Spleen (tissue), 11 donors: Measurements from ENCODE around the gene SUSD4. TPM values are rescaled to one million over a fixed set of nuclear protein-coding genes. Genes with fewer than 3 reads are reported as not detected.

Source experiments
- DNase-seq: peaks from one replicate; pipeline ENCODE4 v3.0.0-alpha.2; 2020
- H3K27ac ChIP-seq, 8 donors: fragments of 200-600 bp; sonication (generic) in 7 of 8; 1 replicate in 4 of 8; 2 replicates in 4 of 8; pipeline versions ENCODE4 v1.5.0 to v1.8.0; 2016 to 2021; ENCODE audit warnings: inconsistent platforms in 4 of 8, mild to moderate bottlenecking in 4 of 8, moderate library complexity in 1 of 8
- H3K27me3 ChIP-seq, 7 donors: fragments of 200-600 bp; sonication (generic) in 6 of 7; replicated peaks in 1 of 7; 1 replicate in 4 of 7; 2 replicates in 3 of 7; pipeline versions ENCODE4 v1.5.0 to v1.8.0; 2016 to 2021; ENCODE audit warnings: inconsistent platforms in 3 of 7, mild to moderate bottlenecking in 1 of 7
- H3K36me3 ChIP-seq, 6 donors: fragments of 200-600 bp; sonication (generic) in 5 of 6; 1 replicate in 4 of 6; 2 replicates in 2 of 6; pipeline versions ENCODE4 v1.5.0 to v1.8.0; 2016 to 2021; ENCODE audit warnings: inconsistent platforms in 2 of 6
- H3K4me1 ChIP-seq, 6 donors: fragments of 200-600 bp; sonication (generic) in 5 of 6; 1 replicate in 3 of 6; 2 replicates in 3 of 6; pipeline versions ENCODE4 v1.5.0 to v1.8.0; 2016 to 2021; ENCODE audit warnings: inconsistent platforms in 3 of 6
- H3K4me3 ChIP-seq, 8 donors: fragments of 200-600 bp; sonication (generic) in 7 of 8; 1 replicate in 4 of 8; 2 replicates in 4 of 8; pipeline versions ENCODE4 v1.5.0 to v1.8.0; 2016 to 2021; ENCODE audit warnings: inconsistent platforms in 4 of 8, mild to moderate bottlenecking in 4 of 8, moderate library complexity in 2 of 8
- H3K9me3 ChIP-seq, 8 donors: fragments of 200-600 bp; sonication (generic) in 7 of 8; 1 replicate in 4 of 8; 2 replicates in 4 of 8; pipeline versions ENCODE4 v1.5.0 to v1.8.0; 2016 to 2021; ENCODE audit warnings: inconsistent platforms in 4 of 8
- POLR2A ChIP-seq, 3 donors: fragments of 450-650 bp; IDR thresholded peaks; one replicate each; pipeline ENCODE4 v1.5.1; 2017; ENCODE audit warnings: antibody characterized with exemption in 3 of 3, mild to moderate bottlenecking in 1 of 3
- POLR2AphosphoS5 ChIP-seq, 3 donors: sonication (generic); formaldehyde crosslinking; IDR thresholded peaks; one replicate each; pipeline ENCODE4 v1.5.1; 2017; ENCODE audit warnings: antibody characterized with exemption in 3 of 3
- WGBS, 5 donors: extraction: QIAGEN DNeasy Blood & Tissue Kit in 3 of 5; methylation state at CpG; one replicate each; pipeline versions ENCODE4 v1.1.5 to v1.1.7; 2013 to 2018; 5-methylcytosine and 5-hydroxymethylcytosine counted together
- intact Hi-C: fragments of 100-400 bp; cut with DNase I; formaldehyde crosslinking; loops from one replicate; pipeline ENCODE4 v1.15.0; 2023; ENCODE audit warnings: low total_unique reads
- polyA plus RNA-seq, 3 donors: library from polyadenylated mRNA; stranded (reverse); fragments of 200-250 nt; gene quantifications; one replicate each; pipeline ENCODE4 v1.2.1, GENCODE V29; 2013
- total RNA-seq, 7 donors: library from RNA; depleted of rRNA in 3 of 7; stranded (reverse); fragments of >200 nt in 3 of 7; fragmentation: NEBNext Ultra II Directional in 4 of 7; extraction: Animal tissue kit (Norgen Biotek cat#: 25700) in 4 of 7; gene quantifications; one replicate each; pipeline versions ENCODE4 v1.1.0 to v1.2.1, GENCODE V29; 2016 to 2021
- TF ChIP-seq, protein P1 (sequence below), 11 experiments: fragments of 200-600 bp in 7 of 11; fragments of 450-650 bp in 4 of 11; sonication (generic) in 4 of 11; IDR thresholded peaks in 8 of 11; conservative IDR thresholded peaks in 3 of 11; 1 replicate in 7 of 11; 2 replicates in 4 of 11; pipeline versions ENCODE4 v1.4.0 to v1.8.0; 2016 to 2021; ENCODE audit warnings: antibody characterized with exemption in 11 of 11, inconsistent platforms in 4 of 11, mild to moderate bottlenecking in 1 of 11
- donor health status: healthy with polysubstance abuse.
- donor health status: DM: no; HTN: no; CAD: no; lungs with moderate emphysema.
- donor health status: DM: no; HTN: no; CAD: no.
- donor health status: Bipolar disorder and iron deficiency.
- donor health status: healthy.
- donor health status: DM: no; HTN: no; CAD: no.
- donor health status: DM: yes; HTN: yes; CAD: no.

The SUSD4 gene
- total and polyA plus RNA-seq, 10 donors = 0.35 to 2.1 (median 0.69) TPM

DNA sequence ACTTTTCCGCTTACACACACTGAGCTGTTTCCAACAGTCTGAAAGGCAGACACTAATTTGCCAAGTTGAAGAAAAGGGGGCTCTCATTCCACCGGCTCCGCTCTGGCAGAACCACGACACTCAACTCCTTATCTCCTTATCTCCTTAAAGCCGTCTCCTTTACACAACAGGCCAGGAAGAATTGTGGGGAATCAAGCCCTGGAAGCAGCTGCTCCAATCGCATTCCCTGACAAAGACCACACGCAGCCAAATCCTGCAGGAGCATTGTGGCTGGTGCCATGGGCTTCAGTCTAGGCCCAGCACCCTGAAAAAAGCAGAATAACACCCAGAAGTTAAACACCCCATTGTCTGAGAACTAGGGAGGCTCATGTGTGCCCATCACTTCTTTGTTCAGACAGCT, 24.1 kb downstream of the SUSD4 start:
- Histone ChIP-seq H3K4me1 (no peaks in the 10 kb centered on the region), H3K27me3 (peaks cover 0 to 5% (median 0%) of the 10 kb centered on the region in 7 donors), H3K9me3 (no peaks in the 10 kb centered on the region), H3K27ac (no peak overlapping the region), H3K4me3 (no peak overlapping the region), H3K36me3 (no peaks in the 10 kb centered on the region)
- WGBS, 5 donors = 89 to 96% (median 90%) methylated on average over 7 of the region's 7 CpGs
- TF ChIP-seq POLR2AphosphoS5 (IDR thresholded peaks at IDR 0.05) (no peak), POLR2A (IDR thresholded peaks at IDR 0.05) (no peak)
- TF ChIP-seq, protein P1, sequence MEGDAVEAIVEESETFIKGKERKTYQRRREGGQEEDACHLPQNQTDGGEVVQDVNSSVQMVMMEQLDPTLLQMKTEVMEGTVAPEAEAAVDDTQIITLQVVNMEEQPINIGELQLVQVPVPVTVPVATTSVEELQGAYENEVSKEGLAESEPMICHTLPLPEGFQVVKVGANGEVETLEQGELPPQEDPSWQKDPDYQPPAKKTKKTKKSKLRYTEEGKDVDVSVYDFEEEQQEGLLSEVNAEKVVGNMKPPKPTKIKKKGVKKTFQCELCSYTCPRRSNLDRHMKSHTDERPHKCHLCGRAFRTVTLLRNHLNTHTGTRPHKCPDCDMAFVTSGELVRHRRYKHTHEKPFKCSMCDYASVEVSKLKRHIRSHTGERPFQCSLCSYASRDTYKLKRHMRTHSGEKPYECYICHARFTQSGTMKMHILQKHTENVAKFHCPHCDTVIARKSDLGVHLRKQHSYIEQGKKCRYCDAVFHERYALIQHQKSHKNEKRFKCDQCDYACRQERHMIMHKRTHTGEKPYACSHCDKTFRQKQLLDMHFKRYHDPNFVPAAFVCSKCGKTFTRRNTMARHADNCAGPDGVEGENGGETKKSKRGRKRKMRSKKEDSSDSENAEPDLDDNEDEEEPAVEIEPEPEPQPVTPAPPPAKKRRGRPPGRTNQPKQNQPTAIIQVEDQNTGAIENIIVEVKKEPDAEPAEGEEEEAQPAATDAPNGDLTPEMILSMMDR (IDR thresholded peaks at IDR 0.05 in 8 of 11, conservative IDR thresholded peaks at IDR 0.05 in 3 of 11) = no peak
- DNase-seq = no peak
- intact Hi-C loops = no loop called here

DNA sequence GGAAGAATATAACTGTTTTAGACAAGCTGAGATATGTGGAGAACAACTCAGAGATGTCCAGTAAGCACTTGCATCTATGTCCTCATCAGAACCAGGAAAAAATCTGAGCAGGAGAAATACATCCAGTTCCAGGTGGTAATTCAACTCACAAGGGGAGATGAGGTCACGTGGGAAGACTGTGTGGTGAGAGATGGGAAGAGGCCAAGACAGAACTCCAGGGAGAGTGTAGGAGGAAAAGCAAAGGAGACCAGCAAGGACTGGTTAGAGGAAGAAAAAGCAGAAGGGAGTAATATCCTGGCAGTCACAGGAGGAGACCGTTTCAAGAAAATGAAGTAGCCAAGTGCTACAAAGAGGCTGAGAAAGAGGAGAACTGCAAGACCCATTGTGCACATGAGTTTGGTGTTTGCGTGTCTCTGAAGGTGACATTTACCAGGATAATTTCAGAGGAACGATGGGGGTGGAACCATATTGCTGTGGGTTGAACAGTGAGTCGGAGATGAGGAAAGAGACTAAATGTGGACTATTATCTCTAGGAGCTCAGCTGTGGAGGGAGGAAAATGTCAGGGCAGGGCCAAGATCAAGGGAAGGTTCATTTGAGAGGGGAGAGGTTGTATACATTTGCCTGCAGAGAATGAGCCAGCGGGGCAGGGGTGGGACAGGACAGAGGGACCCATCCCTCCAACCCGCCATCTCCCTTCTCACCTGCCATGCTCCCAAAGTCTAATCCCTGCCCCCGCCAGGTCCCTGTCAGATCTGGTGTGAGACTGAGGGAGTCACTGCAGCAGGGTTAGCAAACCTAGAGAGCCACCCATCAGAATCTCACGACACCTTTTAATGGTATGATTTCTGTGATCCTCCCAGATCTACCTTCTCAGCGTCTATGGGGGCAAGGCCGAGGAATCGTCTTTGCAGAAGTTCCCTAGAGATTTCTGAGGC, 24.9 kb downstream of the SUSD4 start:
- Histone ChIP-seq H3K9me3 (no peaks in the 10 kb centered on the region), H3K27ac (no peak overlapping the region), H3K4me3 (no peak overlapping the region), H3K27me3 (peaks cover 0 to 5% (median 0%) of the 10 kb centered on the region in 7 donors), H3K36me3 (no peaks in the 10 kb centered on the region), H3K4me1 (no peaks in the 10 kb centered on the region)
- DNase-seq = no peak
- TF ChIP-seq POLR2AphosphoS5 (IDR thresholded peaks at IDR 0.05) (no peak), POLR2A (IDR thresholded peaks at IDR 0.05) (no peak)
- TF ChIP-seq, protein P1 (IDR thresholded peaks at IDR 0.05 in 8 of 11, conservative IDR thresholded peaks at IDR 0.05 in 3 of 11) = no peak
- 77 to 93% (median 88%) methylated on average over 12 of the region's 12 CpGs for WGBS, 5 donors
- intact Hi-C loops = no loop called here

DNA sequence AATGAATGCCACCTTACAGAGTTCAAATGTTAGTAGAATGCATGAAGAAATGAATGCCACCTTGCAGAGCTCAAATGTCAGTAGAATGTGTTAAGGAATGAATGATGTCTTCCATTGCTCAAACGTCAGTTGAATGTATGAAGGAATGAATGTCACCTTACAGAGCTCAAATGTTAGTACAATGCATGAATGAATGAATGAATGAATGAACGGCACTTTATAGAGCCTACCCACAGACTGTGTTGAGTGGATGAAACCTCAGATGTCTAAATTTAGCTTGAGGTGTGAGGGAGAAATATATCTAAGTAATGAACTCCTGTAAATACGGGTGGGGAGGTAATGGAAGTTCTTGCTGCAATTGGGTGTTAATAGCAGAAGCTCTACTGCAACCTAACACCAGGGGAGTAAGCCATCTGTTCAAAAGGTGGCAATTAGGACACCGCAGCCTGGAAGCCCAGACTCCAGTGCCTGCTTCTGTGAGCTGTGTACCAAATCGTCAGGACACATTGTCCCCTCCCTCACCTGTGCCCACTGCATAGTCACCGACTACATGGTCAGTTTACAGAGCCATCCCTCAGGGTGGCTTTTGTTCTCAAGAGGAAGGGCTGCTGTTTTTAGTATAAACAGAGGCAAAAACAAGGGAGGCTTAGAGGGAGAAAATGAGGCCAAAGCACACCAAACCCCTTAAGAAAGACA, 26.7 kb downstream of the SUSD4 start:
- TF ChIP-seq, protein P1 (IDR thresholded peaks at IDR 0.05 in 8 of 11, conservative IDR thresholded peaks at IDR 0.05 in 3 of 11) = no peak
- TF ChIP-seq POLR2AphosphoS5 (IDR thresholded peaks at IDR 0.05) (no peak), POLR2A (IDR thresholded peaks at IDR 0.05) (no peak)
- intact Hi-C loops = no loop called here
- no peak overlapping the region for H3K4me3 ChIP-seq
- no peaks in the 10 kb centered on the region for H3K9me3 ChIP-seq
- H3K4me1 ChIP-seq = no peaks in the 10 kb centered on the region
- no peaks in the 10 kb centered on the region for H3K36me3 ChIP-seq
- no peak for DNase-seq
- WGBS, 5 donors = 71 to 83% (median 76%) methylated on average over 6 of the region's 6 CpGs
- H3K27me3 ChIP-seq = peaks cover 0 to 6% (median 0%) of the 10 kb centered on the region in 7 donors
- no peak overlapping the region for H3K27ac ChIP-seq

DNA sequence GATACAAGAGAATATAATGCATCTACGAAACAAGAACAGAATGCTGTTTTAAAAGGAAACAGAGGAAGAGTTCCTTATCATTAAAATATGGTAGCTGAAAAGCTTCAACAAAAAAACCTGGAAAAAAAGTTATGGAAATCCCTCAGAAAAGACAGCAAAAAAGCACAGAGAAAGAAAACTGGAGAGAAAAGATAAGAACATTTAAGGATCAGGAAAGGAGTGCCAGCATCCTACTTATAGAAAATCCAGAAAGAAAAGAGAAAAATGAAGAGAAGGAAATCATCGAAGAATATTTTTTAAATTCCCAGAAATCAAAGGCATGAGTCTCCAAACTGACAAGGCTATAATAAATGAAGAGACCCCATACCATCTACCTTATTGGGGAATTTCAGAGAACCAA, 29.8 kb downstream of the SUSD4 start:
- peaks cover 0 to 6% (median 0%) of the 10 kb centered on the region in 7 donors for H3K27me3 ChIP-seq
- 79 to 95% (median 89%) methylated on average over 2 of the region's 2 CpGs for WGBS, 5 donors
- H3K36me3 ChIP-seq = no peaks in the 10 kb centered on the region
- no peak for DNase-seq
- intact Hi-C loops = no loop called here
- H3K4me1 ChIP-seq = no peaks in the 10 kb centered on the region
- no peak overlapping the region for H3K27ac ChIP-seq
- H3K4me3 ChIP-seq = no peak overlapping the region
- H3K9me3 ChIP-seq = no peaks in the 10 kb centered on the region
- TF ChIP-seq POLR2A (IDR thresholded peaks at IDR 0.05) = no peak
